SK-N-SH (cell line): ENCODE results near the gene OLFM2.

Source experiments
- FOXM1 ChIP-seq: IDR thresholded peaks from 2 replicates; pipeline ENCODE4 v1.4.0; 2012; ENCODE audit warnings: low read depth, mild to moderate bottlenecking
- NRF1 ChIP-seq: IDR thresholded peaks from 2 replicates; pipeline ENCODE4 v1.6.1; 2012; ENCODE audit warnings: low read depth, mild to moderate bottlenecking, low read length
- POLR2AphosphoS5 ChIP-seq: IDR thresholded peaks from 2 replicates; pipeline ENCODE4 v1.6.1; 2012; ENCODE audit warnings: low read depth, low read length
- TF ChIP-seq, protein P1 (sequence below): fragments of 200-600 bp; sonication (generic); IDR thresholded peaks from 2 replicates; pipeline ENCODE4 v1.6.1; 2017; ENCODE audit warnings: antibody characterized with exemption, mild to moderate bottlenecking, moderate library complexity

GRCh38 chr19:9819596-9819909, 116.8 kb downstream of the OLFM2 start:
- no peak for TF ChIP-seq NRF1
- TF ChIP-seq FOXM1: no peak
- TF ChIP-seq, protein P1, sequence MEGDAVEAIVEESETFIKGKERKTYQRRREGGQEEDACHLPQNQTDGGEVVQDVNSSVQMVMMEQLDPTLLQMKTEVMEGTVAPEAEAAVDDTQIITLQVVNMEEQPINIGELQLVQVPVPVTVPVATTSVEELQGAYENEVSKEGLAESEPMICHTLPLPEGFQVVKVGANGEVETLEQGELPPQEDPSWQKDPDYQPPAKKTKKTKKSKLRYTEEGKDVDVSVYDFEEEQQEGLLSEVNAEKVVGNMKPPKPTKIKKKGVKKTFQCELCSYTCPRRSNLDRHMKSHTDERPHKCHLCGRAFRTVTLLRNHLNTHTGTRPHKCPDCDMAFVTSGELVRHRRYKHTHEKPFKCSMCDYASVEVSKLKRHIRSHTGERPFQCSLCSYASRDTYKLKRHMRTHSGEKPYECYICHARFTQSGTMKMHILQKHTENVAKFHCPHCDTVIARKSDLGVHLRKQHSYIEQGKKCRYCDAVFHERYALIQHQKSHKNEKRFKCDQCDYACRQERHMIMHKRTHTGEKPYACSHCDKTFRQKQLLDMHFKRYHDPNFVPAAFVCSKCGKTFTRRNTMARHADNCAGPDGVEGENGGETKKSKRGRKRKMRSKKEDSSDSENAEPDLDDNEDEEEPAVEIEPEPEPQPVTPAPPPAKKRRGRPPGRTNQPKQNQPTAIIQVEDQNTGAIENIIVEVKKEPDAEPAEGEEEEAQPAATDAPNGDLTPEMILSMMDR: no peak
- peak; percentile 20; the same call in 1 of the 2 replicates for TF ChIP-seq POLR2AphosphoS5
